ENCODE data around the gene ZNF714. TPM values are rescaled to one million over a fixed set of nuclear protein-coding genes. Genes with fewer than 3 reads are reported as not detected.

Gene ZNF714
- total and polyA plus RNA-seq, 2 of the 8 experiments (the other 6 are each of a cell fraction or from before 2014, with no cell fraction given) = 16.4 to 74.2 TPM

GRCh38 chr19:21164541-21164940, 82.5 kb downstream of the ZNF714 start:
- H3K9me3 ChIP-seq (ENCODE audit: insufficient read depth in 2 of 2, low read depth in 1 of 2, low read length in 1 of 2) = no peaks in the 10 kb centered on the region
- H3K18ac ChIP-seq (ENCODE audit: extremely low read depth, low read length) = no peak overlapping the region
- no peak overlapping the region for H2AK5ac ChIP-seq (ENCODE audit: low read depth, low read length)
- H3K27me3 ChIP-seq (replicated peaks in 1 of 4; ENCODE audit: control insufficient read depth in 3 of 4, extremely low read depth in 1 of 4, insufficient read depth in 3 of 4, low read length in 3 of 4) = no peaks in the 10 kb centered on the region
- no peak overlapping the region for H2BK15ac ChIP-seq (ENCODE audit: low read length)
- no peak overlapping the region for H4K91ac ChIP-seq (replicated peaks; ENCODE audit: insufficient read length, low read length)
- H4K8ac ChIP-seq (ENCODE audit: extremely low read depth, insufficient read depth, low read length) = no peak overlapping the region
- H3K27ac ChIP-seq (ENCODE audit: low read depth, low read length) = no peak overlapping the region
- no peak overlapping the region for H3K56ac ChIP-seq (replicated peaks; ENCODE audit: insufficient read length, low read depth, low read length)
- H3K23me2 ChIP-seq (ENCODE audit: low read depth, low read length) = no peaks in the 10 kb centered on the region; the same call in 1 of the 2 replicates
- no peak overlapping the region for H2BK12ac ChIP-seq (ENCODE audit: low read depth, low read length)
- no peak overlapping the region for H3K14ac ChIP-seq (ENCODE audit: insufficient read length)
- no peak overlapping the region for H3K4me2 ChIP-seq (ENCODE audit: insufficient read depth in 1 of 2, low read depth in 2 of 2, low read length in 2 of 2)
- H3K79me2 ChIP-seq (ENCODE audit: control insufficient read depth in 1 of 2, insufficient read depth in 2 of 2, low read length in 2 of 2) = peaks cover 3 to 52% of the 10 kb centered on the region in 2 experiments; a peak in 3 of 4 replicates
- H3K4ac ChIP-seq (replicated peaks; ENCODE audit: insufficient read length, low read depth, low read length) = no peak overlapping the region
- no peak for DNase-seq (ENCODE audit: low read depth in 1 of 2, low spot score in 2 of 2)
- ChIA-PET CTCF (ENCODE audit: partially characterized antibody) (no interaction called here), POLR2A (ENCODE audit: partially characterized antibody) (interaction anchor here (0.6 to 1.0 kb wide), 3 partner anchors 33 to 175 kb away, joined by 3 read pairs; no protein-coding TSS in a partner anchor)
- no peak overlapping the region for H2BK5ac ChIP-seq (ENCODE audit: low read depth, low read length)
- H3K9ac ChIP-seq (replicated peaks in 1 of 4; ENCODE audit: extremely low read depth in 1 of 4, low read depth in 3 of 4, low read length in 3 of 4) = no peak overlapping the region
- WGBS, 2 experiments (ENCODE audit: extremely low coverage in 1 of 2, insufficient coverage in 1 of 2, insufficient read length in 1 of 2, insufficient replicate concordance in 2 of 2, low coverage in 1 of 2, low lambda C conversion rate in 2 of 2, missing lambda C conversion rate in 1 of 2) = 97% methylated on average over 5 of the region's 5 CpGs; no CpG with 5 or more reads in 1 of the 2 experiments
- H3K36me3 ChIP-seq (ENCODE audit: control insufficient read depth in 2 of 4, insufficient read depth in 4 of 4, low read length in 3 of 4) = peaks cover 2 to 28% (median 5%) of the 10 kb centered on the region in 4 experiments; a peak in 6 of 8 replicates
- H2BK120ac ChIP-seq (replicated peaks; ENCODE audit: low read depth, low read length) = no peak overlapping the region
- no peak overlapping the region for H2BK20ac ChIP-seq (ENCODE audit: low read length)
- H3K4me3 ChIP-seq (ENCODE audit: extremely low read depth in 1 of 4, insufficient read depth in 2 of 4, low read depth in 3 of 4, low read length in 4 of 4) = no peak overlapping the region
- peaks cover 0 to 3% of the 10 kb centered on the region in 2 experiments for H4K20me1 ChIP-seq (replicated peaks in 1 of 2; ENCODE audit: control insufficient read depth in 1 of 2, insufficient read depth in 2 of 2, low read length in 2 of 2)
- no peaks in the 10 kb centered on the region for H3K4me1 ChIP-seq (replicated peaks in 1 of 4; ENCODE audit: control insufficient read depth in 3 of 4, insufficient read depth in 4 of 4, low read length in 3 of 4)
- H4K5ac ChIP-seq (ENCODE audit: insufficient read length, low read depth, low read length) = no peak overlapping the region
- H3K23ac ChIP-seq (ENCODE audit: insufficient read length) = no peak overlapping the region
- FAIRE-seq = no peak
- no peak overlapping the region for H2AFZ ChIP-seq (ENCODE audit: low read length)
- peaks cover 2% of the 10 kb centered on the region; the same call in 1 of the 2 replicates for H3K79me1 ChIP-seq (ENCODE audit: low read depth, low read length)
- TF ChIP-seq EP300 (IDR thresholded peaks at IDR 0.05; ENCODE audit: borderline replicate concordance in 1 of 2, low read depth in 2 of 2, low read length in 2 of 2) (no peak), SRF (IDR thresholded peaks at IDR 0.05; ENCODE audit: low read depth, low read length) (no peak)
